ENCODE data around the gene ABR. TPM values are rescaled to one million over a fixed set of nuclear protein-coding genes. Genes with fewer than 3 reads are reported as not detected.

The ABR gene
- total RNA-seq, 1 donor from 2014 or later, result 70.9 TPM

DNA sequence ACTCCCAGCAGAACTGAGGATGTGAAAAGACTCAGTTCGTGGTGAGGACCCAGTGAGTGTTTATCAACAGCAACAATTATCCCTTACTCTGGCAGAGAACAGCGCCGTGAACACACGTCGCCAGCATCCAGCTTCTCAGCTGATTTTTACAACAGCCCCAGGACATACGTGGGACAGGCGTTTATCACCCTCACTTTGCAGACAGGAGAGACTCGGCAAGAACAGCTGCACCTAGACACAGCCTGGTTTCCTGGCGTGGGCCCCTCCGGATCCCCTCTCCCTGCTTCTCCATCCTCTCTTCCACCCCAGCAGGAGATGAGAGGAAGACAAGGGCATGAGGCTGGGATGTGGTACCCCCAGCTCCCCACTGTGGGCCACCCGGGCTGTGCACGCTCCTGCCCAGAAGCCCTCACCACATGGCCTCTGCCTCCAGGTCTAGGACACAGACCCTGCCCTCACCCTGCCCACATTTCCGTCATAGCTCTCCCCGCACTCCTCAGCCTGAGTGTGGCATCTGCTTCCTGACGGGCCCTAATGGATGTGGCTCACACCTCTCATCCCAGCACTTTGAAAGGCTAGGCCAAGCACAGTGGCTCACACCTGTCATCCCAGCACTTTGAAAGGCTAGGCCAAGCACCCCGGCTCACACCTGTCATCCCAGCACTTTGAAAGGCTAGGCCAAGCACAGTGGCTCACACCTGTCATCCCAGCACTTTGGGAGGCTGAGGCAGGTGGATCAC is 17.5 kb downstream of the ABR start:
- H4K20me1 ChIP-seq (ENCODE audit: insufficient read depth, low read length), result peaks cover 35% of the 10 kb centered on the region
- peaks cover 6% of the 10 kb centered on the region for H3K4me1 ChIP-seq (ENCODE audit: insufficient read depth, low read length)
- Mint-ChIP-seq H3K27ac (ENCODE audit: unreplicated experiment) (no peak overlapping the region), H3K9me3 (ENCODE audit: unreplicated experiment) (peaks cover 2% of the 10 kb centered on the region), H3K4me1 (ENCODE audit: low read depth, unreplicated experiment) (peaks cover 3% of the 10 kb centered on the region), H3K36me3 (ENCODE audit: low read depth, unreplicated experiment) (peaks cover 6% of the 10 kb centered on the region), H3K27me3 (ENCODE audit: low read depth, unreplicated experiment) (no peaks in the 10 kb centered on the region), H3K4me3 (ENCODE audit: unreplicated experiment) (no peak overlapping the region)
- TF ChIP-seq EZH2 (IDR thresholded peaks at IDR 0.05; ENCODE audit: insufficient read depth, low read length), result no peak
- TF ChIP-seq, protein P1, sequence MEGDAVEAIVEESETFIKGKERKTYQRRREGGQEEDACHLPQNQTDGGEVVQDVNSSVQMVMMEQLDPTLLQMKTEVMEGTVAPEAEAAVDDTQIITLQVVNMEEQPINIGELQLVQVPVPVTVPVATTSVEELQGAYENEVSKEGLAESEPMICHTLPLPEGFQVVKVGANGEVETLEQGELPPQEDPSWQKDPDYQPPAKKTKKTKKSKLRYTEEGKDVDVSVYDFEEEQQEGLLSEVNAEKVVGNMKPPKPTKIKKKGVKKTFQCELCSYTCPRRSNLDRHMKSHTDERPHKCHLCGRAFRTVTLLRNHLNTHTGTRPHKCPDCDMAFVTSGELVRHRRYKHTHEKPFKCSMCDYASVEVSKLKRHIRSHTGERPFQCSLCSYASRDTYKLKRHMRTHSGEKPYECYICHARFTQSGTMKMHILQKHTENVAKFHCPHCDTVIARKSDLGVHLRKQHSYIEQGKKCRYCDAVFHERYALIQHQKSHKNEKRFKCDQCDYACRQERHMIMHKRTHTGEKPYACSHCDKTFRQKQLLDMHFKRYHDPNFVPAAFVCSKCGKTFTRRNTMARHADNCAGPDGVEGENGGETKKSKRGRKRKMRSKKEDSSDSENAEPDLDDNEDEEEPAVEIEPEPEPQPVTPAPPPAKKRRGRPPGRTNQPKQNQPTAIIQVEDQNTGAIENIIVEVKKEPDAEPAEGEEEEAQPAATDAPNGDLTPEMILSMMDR (IDR thresholded peaks at IDR 0.05; ENCODE audit: insufficient read depth, low read depth, low read length), result no peak
- no peaks in the 10 kb centered on the region for H3K36me3 ChIP-seq (ENCODE audit: insufficient read depth, low read length)
- H3K4me2 ChIP-seq (ENCODE audit: low read length), result no peak overlapping the region
- peaks cover 13% of the 10 kb centered on the region for H3K79me2 ChIP-seq (ENCODE audit: insufficient read depth, low read length)
- H3K9me3 ChIP-seq (ENCODE audit: insufficient read depth, low read depth, low read length), result no peaks in the 10 kb centered on the region
- no peak for DNase-seq (ENCODE audit: low read depth)
- FAIRE-seq, result no peak
- H3K4me3 ChIP-seq (ENCODE audit: insufficient read depth, low read depth, low read length), result no peak overlapping the region
- no peak overlapping the region for H2AFZ ChIP-seq (ENCODE audit: low read depth, low read length)
- H3K27ac ChIP-seq (ENCODE audit: low read depth, low read length), result no peak overlapping the region
- no peaks in the 10 kb centered on the region for H3K27me3 ChIP-seq (ENCODE audit: insufficient read depth, low read length)
- H3K9ac ChIP-seq (ENCODE audit: low read length), result no peak overlapping the region

DNA sequence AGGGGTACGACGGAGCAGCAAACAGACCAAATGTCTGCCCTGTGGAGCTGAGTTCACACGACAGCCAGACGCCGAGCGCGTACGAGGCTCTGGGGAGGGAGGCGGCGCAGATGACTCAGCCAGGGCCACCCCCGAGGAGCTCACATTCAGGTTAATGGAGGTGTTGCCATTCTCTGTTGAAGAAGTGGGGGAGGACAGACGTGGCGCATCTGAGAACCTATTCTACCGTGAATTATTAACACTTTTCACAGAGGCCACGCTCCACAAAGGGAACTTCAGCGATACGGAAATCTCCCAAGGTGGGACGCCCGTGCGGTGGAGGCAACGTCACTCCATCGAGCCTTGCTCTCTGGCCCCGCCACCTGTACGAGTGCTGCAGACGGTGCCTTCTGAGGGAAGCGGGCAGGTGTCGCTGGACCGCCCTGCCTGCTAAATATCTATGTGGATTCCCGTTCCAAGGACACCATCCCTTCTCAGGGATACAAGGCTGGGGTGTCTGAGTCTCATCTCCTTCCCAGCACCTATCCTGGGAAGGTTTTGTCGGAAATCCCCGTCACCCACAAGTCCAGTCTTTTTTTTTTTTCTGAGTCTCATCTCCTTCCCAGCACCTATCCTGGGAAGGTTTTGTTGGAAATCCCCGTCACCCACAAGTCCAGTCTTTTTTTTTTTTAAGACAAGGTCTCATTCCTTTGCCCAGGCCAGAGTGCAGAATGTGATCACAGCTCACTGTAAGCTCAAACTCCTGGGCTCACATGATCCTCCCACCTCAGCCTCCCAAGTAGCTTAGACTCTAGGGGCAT is 19.0 kb downstream of the ABR start:
- FAIRE-seq (no peak), DNase-seq (ENCODE audit: low read depth) (peak; percentile 51)
- Histone ChIP-seq H3K36me3 (ENCODE audit: insufficient read depth, low read length) (no peaks in the 10 kb centered on the region), H2AFZ (ENCODE audit: low read depth, low read length) (no peak overlapping the region), H3K4me1 (ENCODE audit: insufficient read depth, low read length) (peaks cover 6% of the 10 kb centered on the region), H3K4me2 (ENCODE audit: low read length) (no peak overlapping the region), H3K27me3 (ENCODE audit: insufficient read depth, low read length) (no peaks in the 10 kb centered on the region), H4K20me1 (ENCODE audit: insufficient read depth, low read length) (peaks cover 33% of the 10 kb centered on the region), H3K9me3 (ENCODE audit: insufficient read depth, low read depth, low read length) (no peaks in the 10 kb centered on the region), H3K9ac (ENCODE audit: low read length) (no peak overlapping the region), H3K4me3 (ENCODE audit: insufficient read depth, low read depth, low read length) (no peak overlapping the region), H3K79me2 (ENCODE audit: insufficient read depth, low read length) (peaks cover 13% of the 10 kb centered on the region), H3K27ac (ENCODE audit: low read depth, low read length) (no peak overlapping the region)
- Mint-ChIP-seq H3K4me1 (ENCODE audit: low read depth, unreplicated experiment) (peaks cover 3% of the 10 kb centered on the region), H3K27ac (ENCODE audit: unreplicated experiment) (no peak overlapping the region), H3K27me3 (ENCODE audit: low read depth, unreplicated experiment) (no peaks in the 10 kb centered on the region), H3K36me3 (ENCODE audit: low read depth, unreplicated experiment) (peaks cover 5% of the 10 kb centered on the region), H3K9me3 (ENCODE audit: unreplicated experiment) (peaks cover 2% of the 10 kb centered on the region), H3K4me3 (ENCODE audit: unreplicated experiment) (no peak overlapping the region)
- TF ChIP-seq EZH2 (IDR thresholded peaks at IDR 0.05; ENCODE audit: insufficient read depth, low read length), result no peak
- TF ChIP-seq, protein P1 (IDR thresholded peaks at IDR 0.05; ENCODE audit: insufficient read depth, low read depth, low read length), result no peak

Measured in astrocyte (in vitro differentiated cells and primary cell).